ENCODE results near the gene SPEN.

DNA sequence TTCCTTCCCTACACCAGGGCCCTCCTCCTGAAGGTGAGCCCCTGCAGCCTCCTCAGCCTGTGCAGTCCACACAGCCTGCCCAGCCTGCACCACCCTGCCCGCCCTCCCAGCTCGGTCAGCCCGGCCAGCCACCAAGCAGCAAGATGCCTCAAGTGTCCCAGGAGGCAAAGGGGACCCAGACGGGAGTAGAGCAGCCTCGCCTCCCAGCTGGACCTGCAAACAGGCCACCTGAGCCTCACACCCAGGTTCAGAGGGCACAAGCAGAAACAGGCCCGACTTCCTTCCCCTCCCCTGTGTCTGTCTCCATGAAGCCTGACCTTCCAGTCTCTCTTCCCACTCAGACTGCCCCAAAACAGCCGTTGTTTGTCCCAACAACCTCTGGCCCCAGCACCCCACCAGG lies 89.6 kb downstream of the SPEN start:
- TF ChIP-seq POLR2A (IDR thresholded peaks at IDR 0.05) (no peak), CTCF (IDR thresholded peaks at IDR 0.05) (no peak)
